D721Med (cell line): ENCODE data around the gene UBE2E1.

Experiments
- DNase-seq: peaks from one replicate; pipeline ENCODE4 v3.0.0; 2011; ENCODE audit warnings: low spot score; ENCODE audit not compliant: insufficient read length
- FAIRE-seq: peaks from 2 replicates; lab custom pipeline; 2011; peaks lifted over from hg19 to GRCh38; lab: Jason Lieb, UNC
- TF ChIP-seq, protein P1 (sequence below): IDR thresholded peaks from 2 replicates; pipeline ENCODE4 v1.5.1; 2012; ENCODE audit warnings: mild to moderate bottlenecking, control low read depth; ENCODE audit not compliant: insufficient read depth; ENCODE audit errors: missing control alignments

Gene UBE2E1

GRCh38 chr3:23919628-23920027 lies 113.9 kb downstream of the UBE2E1 start:
- TF ChIP-seq, protein P1, sequence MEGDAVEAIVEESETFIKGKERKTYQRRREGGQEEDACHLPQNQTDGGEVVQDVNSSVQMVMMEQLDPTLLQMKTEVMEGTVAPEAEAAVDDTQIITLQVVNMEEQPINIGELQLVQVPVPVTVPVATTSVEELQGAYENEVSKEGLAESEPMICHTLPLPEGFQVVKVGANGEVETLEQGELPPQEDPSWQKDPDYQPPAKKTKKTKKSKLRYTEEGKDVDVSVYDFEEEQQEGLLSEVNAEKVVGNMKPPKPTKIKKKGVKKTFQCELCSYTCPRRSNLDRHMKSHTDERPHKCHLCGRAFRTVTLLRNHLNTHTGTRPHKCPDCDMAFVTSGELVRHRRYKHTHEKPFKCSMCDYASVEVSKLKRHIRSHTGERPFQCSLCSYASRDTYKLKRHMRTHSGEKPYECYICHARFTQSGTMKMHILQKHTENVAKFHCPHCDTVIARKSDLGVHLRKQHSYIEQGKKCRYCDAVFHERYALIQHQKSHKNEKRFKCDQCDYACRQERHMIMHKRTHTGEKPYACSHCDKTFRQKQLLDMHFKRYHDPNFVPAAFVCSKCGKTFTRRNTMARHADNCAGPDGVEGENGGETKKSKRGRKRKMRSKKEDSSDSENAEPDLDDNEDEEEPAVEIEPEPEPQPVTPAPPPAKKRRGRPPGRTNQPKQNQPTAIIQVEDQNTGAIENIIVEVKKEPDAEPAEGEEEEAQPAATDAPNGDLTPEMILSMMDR = no peak
- FAIRE-seq (no peak), DNase-seq (no peak)

GRCh38 chr3:23920151-23920655 lies 114.4 kb downstream of the UBE2E1 start:
- DNase-seq = no peak
- TF ChIP-seq, protein P1 = no peak
- FAIRE-seq = no peak

DNA sequence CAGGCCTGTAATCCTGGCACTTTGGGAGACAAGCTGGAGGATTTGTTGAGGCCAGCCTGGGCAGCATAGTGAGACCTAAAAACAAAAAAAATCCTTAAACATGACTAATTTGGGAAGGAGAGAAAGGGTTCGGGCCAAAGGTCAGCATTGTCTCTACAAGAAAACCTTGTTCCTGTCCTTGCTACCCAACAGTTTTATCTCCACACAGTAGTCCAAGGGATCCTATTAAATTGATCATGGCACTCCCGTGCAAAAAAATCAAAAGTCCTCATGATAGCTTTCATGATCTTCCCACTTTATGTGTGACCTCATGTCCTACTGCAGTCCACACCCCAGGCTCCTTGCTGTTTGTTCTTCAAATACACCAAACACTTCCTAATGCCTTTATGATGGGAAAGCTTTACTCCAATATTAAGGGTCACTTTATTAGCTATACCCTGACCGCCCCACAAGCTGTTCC lies 115.3 kb downstream of the UBE2E1 start:
- FAIRE-seq (no peak), DNase-seq (no peak)
- TF ChIP-seq, protein P1 = no peak

- DNase-seq (no peak), FAIRE-seq (no peak)
- TF ChIP-seq, protein P1 = no peak
Measured at GRCh38 chr3:23923786-23924185, 118.0 kb downstream of the UBE2E1 start.

DNA sequence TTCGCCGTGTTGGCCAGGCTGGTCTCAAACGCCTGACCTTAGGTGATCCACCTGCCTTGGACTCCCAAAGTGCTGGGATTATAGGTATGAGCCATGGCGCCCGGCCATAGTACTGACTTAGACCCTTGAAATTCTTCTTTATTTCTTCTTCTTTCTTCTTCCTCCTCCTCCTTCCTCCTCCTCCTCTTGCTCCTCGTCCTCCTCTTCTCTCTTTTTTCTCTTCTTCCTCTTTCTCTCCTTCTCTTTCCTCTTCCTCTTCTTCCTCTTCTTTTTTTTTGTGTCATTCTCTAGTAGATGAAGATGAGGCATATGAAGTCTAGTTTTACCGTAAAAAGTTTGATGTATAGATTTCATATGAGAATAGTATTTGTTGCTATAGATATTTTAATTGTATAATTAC lies 120.5 kb downstream of the UBE2E1 start:
- FAIRE-seq (no peak), DNase-seq (no peak)
- TF ChIP-seq, protein P1 = no peak

DNA sequence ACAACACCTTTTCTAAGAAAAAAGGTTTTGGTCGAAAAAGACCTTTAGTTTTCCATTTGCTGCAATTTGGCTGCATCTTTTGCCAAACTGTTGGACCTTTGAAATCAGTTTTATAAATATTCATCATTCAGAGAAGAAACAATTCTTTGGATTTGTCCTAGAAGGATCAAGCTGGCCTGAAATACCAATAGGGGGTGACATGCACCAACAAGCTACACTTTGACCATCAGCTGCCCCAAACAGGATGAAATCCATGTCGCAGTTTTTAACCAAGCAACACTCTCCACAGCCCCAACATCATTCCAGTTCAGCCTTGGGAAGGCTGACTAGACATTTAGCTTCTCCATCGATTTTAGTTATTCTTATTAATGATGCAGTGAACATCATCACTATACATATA lies 121.0 kb downstream of the UBE2E1 start:
- FAIRE-seq = no peak
- DNase-seq = no peak
- TF ChIP-seq, protein P1 = peak; percentile 24

GRCh38 chr3:23928524-23928923 lies 122.8 kb downstream of the UBE2E1 start:
- DNase-seq (no peak), FAIRE-seq (no peak)
- TF ChIP-seq, protein P1 = no peak
